DND-41 (cell line): ENCODE data around the gene RPL7A.

ENCODE experiments used
- CTCF ChIP-seq: IDR thresholded peaks from 2 replicates; pipeline ENCODE4 v1.5.1; 2012; ENCODE audit warnings: borderline replicate concordance, low read length, moderate library complexity, mild to moderate bottlenecking; ENCODE audit not compliant: poor library complexity, severe bottlenecking; ENCODE audit errors: extremely low read depth
- EZH2 ChIP-seq: IDR thresholded peaks from 3 replicates; pipeline ENCODE4 v1.6.1; 2012; ENCODE audit warnings: borderline replicate concordance, low read depth, mild to moderate bottlenecking, moderate library complexity, low read length, inconsistent platforms; ENCODE audit not compliant: severe bottlenecking

- TF ChIP-seq CTCF (peak; percentile 22), EZH2 (no peak)
Measured at GRCh38 chr9:133396952-133397351, 48.9 kb downstream of the RPL7A start.
